Neural progenitor cell (in vitro differentiated cells): Measurements from ENCODE around the gene KLF4.

Experiments
- CTCF ChIP-seq: fragments of 200-600 bp; sonication (generic); IDR thresholded peaks from 2 replicates; pipeline ENCODE4 v1.5.1; 2017; ENCODE audit warnings: antibody characterized with exemption, mild to moderate bottlenecking
- EZH2 ChIP-seq: fragments of 200-600 bp; sonication (generic); IDR thresholded peaks from 2 replicates; pipeline ENCODE4 v1.6.1; 2017; ENCODE audit warnings: antibody characterized with exemption, mild to moderate bottlenecking, moderate library complexity
- EZH2phosphoT487 ChIP-seq: fragments of 200-600 bp; sonication (generic); IDR thresholded peaks from 2 replicates; pipeline ENCODE4 v1.6.1; 2017; ENCODE audit warnings: antibody characterized with exemption

GRCh38 chr9:107464516-107464915 is 25.1 kb downstream of the KLF4 start:
- TF ChIP-seq EZH2 (no peak), CTCF (no peak), EZH2phosphoT487 (no peak)
